ENCODE data around the gene BRD3.

The BRD3 gene

GRCh38 chr9:133982971-133983720 is 84.7 kb downstream of the BRD3 start:
- Mint-ChIP-seq H3K27me3 (no peaks in the 10 kb centered on the region), H3K27ac (no peak overlapping the region), H3K36me3 (ENCODE audit: low read depth) (no peaks in the 10 kb centered on the region), H3K9me3 (no peaks in the 10 kb centered on the region), H3K4me1 (ENCODE audit: low read depth) (no peaks in the 10 kb centered on the region), H3K4me3 (no peak overlapping the region)
- DNase-seq = no peak

GRCh38 chr9:133981958-133982681 is 85.7 kb downstream of the BRD3 start:
- H3K4me1 Mint-ChIP-seq (ENCODE audit: low read depth) = no peaks in the 10 kb centered on the region
- no peak overlapping the region for H3K27ac Mint-ChIP-seq
- H3K36me3 Mint-ChIP-seq (ENCODE audit: low read depth) = no peaks in the 10 kb centered on the region
- no peaks in the 10 kb centered on the region for H3K9me3 Mint-ChIP-seq
- H3K4me3 Mint-ChIP-seq = no peak overlapping the region
- no peaks in the 10 kb centered on the region for H3K27me3 Mint-ChIP-seq
- DNase-seq = no peak

GRCh38 chr9:133981589-133981957 is 86.3 kb downstream of the BRD3 start:
- H3K9me3 Mint-ChIP-seq = no peaks in the 10 kb centered on the region
- DNase-seq = no peak
- H3K27me3 Mint-ChIP-seq = no peaks in the 10 kb centered on the region
- no peak overlapping the region for H3K27ac Mint-ChIP-seq
- no peaks in the 10 kb centered on the region for H3K4me1 Mint-ChIP-seq (ENCODE audit: low read depth)
- no peak overlapping the region for H3K4me3 Mint-ChIP-seq
- no peaks in the 10 kb centered on the region for H3K36me3 Mint-ChIP-seq (ENCODE audit: low read depth)

GRCh38 chr9:133980864-133981588 is 86.8 kb downstream of the BRD3 start:
- no peaks in the 10 kb centered on the region for H3K27me3 Mint-ChIP-seq
- H3K4me1 Mint-ChIP-seq (ENCODE audit: low read depth) = no peaks in the 10 kb centered on the region
- no peaks in the 10 kb centered on the region for H3K9me3 Mint-ChIP-seq
- no peaks in the 10 kb centered on the region for H3K36me3 Mint-ChIP-seq (ENCODE audit: low read depth)
- H3K27ac Mint-ChIP-seq = no peak overlapping the region
- H3K4me3 Mint-ChIP-seq = no peak overlapping the region
- DNase-seq = no peak

All from activated T-cell treated with anti-CD3 and anti-CD28 coated beads, Interleukin-2, amount 50 U/mL, for 24 hours (primary cell).